Ishikawa (cell line): ENCODE measurements around the gene ZNF548.

ENCODE experiments used
- CEBPB ChIP-seq: IDR thresholded peaks from 2 replicates; pipeline ENCODE4 v1.6.1; 2012
- EGR1 ChIP-seq: IDR thresholded peaks from 2 replicates; pipeline ENCODE4 v1.6.1; 2012
- EP300 ChIP-seq: IDR thresholded peaks from 2 replicates; pipeline ENCODE4 v1.6.1; 2012; ENCODE audit warnings: borderline replicate concordance
- FOXM1 ChIP-seq: IDR thresholded peaks from 2 replicates; pipeline ENCODE4 v1.6.1; 2012; ENCODE audit warnings: low read depth, borderline replicate concordance
- MAX ChIP-seq: IDR thresholded peaks from 2 replicates; pipeline ENCODE4 v1.6.1; 2012
- RAD21 ChIP-seq: IDR thresholded peaks from 2 replicates; pipeline ENCODE4 v1.6.1; 2012; ENCODE audit warnings: low read depth
- TAF1 ChIP-seq: IDR thresholded peaks from 2 replicates; pipeline ENCODE4 v1.6.1; 2012; ENCODE audit warnings: low read depth, mild to moderate bottlenecking
- TCF12 ChIP-seq: IDR thresholded peaks from 2 replicates; pipeline ENCODE4 v1.6.1; 2012; ENCODE audit warnings: low read depth
- TEAD4 ChIP-seq: IDR thresholded peaks from 2 replicates; pipeline ENCODE4 v1.6.1; 2012
- YY1 ChIP-seq: IDR thresholded peaks from 2 replicates; pipeline ENCODE4 v1.6.1; 2012; ENCODE audit warnings: low read depth
- TF ChIP-seq, protein P1 (sequence below): IDR thresholded peaks from 2 replicates; pipeline ENCODE4 v1.6.1; 2012
- TF ChIP-seq, protein P2 (sequence below): IDR thresholded peaks from 2 replicates; pipeline ENCODE4 v1.6.1; 2012; ENCODE audit warnings: low read depth, mild to moderate bottlenecking

- TF ChIP-seq, protein P1, sequence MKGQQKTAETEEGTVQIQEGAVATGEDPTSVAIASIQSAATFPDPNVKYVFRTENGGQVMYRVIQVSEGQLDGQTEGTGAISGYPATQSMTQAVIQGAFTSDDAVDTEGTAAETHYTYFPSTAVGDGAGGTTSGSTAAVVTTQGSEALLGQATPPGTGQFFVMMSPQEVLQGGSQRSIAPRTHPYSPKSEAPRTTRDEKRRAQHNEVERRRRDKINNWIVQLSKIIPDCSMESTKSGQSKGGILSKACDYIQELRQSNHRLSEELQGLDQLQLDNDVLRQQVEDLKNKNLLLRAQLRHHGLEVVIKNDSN: no peak
- no peak for TF ChIP-seq EP300
- TF ChIP-seq TAF1: no peak
- TF ChIP-seq, protein P2, sequence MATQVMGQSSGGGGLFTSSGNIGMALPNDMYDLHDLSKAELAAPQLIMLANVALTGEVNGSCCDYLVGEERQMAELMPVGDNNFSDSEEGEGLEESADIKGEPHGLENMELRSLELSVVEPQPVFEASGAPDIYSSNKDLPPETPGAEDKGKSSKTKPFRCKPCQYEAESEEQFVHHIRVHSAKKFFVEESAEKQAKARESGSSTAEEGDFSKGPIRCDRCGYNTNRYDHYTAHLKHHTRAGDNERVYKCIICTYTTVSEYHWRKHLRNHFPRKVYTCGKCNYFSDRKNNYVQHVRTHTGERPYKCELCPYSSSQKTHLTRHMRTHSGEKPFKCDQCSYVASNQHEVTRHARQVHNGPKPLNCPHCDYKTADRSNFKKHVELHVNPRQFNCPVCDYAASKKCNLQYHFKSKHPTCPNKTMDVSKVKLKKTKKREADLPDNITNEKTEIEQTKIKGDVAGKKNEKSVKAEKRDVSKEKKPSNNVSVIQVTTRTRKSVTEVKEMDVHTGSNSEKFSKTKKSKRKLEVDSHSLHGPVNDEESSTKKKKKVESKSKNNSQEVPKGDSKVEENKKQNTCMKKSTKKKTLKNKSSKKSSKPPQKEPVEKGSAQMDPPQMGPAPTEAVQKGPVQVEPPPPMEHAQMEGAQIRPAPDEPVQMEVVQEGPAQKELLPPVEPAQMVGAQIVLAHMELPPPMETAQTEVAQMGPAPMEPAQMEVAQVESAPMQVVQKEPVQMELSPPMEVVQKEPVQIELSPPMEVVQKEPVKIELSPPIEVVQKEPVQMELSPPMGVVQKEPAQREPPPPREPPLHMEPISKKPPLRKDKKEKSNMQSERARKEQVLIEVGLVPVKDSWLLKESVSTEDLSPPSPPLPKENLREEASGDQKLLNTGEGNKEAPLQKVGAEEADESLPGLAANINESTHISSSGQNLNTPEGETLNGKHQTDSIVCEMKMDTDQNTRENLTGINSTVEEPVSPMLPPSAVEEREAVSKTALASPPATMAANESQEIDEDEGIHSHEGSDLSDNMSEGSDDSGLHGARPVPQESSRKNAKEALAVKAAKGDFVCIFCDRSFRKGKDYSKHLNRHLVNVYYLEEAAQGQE: no peak
- no peak for TF ChIP-seq EGR1
- TF ChIP-seq TEAD4: no peak
- TF ChIP-seq MAX: no peak
- no peak for TF ChIP-seq YY1
- no peak for TF ChIP-seq TCF12
- TF ChIP-seq CEBPB: no peak
- no peak for TF ChIP-seq RAD21
- TF ChIP-seq FOXM1: no peak
These were observed 44.9 kb downstream of the ZNF548 start for GRCh38 chr19:57434386-57435061.
